22Rv1 (cell line): Measurements from ENCODE around the gene UBE2N.

Experiments used
- ZFX ChIP-seq: fragments of 450-650 bp; IDR thresholded peaks from 2 replicates; pipeline ENCODE4 v1.6.1; 2017; ENCODE audit warnings: antibody characterized with exemption, borderline replicate concordance
- TF ChIP-seq, protein P1 (sequence below): fragments of 450-650 bp; IDR thresholded peaks from 2 replicates; pipeline ENCODE4 v1.5.1; 2017; ENCODE audit warnings: mild to moderate bottlenecking

DNA sequence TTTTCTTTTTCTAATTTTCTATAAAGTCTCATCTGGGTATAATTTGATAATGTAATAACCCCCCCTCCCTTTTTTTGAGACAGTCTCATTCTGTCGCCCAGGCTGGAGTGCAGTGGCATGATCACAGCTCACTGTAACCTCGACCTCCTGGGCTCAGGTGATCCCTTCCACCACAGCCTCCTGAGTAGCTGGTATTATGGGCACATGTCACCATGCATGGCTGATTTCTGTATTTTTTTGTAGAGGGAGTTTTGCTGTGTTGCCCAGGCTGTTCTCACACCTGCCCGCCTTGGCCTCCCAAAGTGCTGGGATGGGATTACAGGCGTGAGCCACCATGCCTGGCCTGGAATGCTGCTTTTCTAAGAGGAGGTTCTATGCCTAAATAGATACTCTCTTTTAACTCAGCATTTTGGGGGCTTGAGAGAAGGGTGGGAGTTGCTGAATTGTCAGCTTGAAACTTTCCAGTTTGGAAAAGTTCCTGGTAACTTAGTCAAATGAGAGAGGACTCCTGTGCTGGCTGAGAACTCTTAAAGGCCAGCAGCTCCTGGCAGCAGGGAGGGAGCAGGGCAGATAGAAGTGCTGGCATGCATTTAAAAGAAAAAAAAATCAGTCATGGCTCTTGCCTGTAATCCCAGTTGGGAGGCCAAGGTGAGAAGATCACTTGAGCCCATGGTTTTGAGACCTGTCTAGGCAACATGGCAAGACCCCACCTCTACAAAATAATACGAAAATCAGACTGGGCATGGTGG lies 51.0 kb downstream of the UBE2N start:
- TF ChIP-seq, protein P1, sequence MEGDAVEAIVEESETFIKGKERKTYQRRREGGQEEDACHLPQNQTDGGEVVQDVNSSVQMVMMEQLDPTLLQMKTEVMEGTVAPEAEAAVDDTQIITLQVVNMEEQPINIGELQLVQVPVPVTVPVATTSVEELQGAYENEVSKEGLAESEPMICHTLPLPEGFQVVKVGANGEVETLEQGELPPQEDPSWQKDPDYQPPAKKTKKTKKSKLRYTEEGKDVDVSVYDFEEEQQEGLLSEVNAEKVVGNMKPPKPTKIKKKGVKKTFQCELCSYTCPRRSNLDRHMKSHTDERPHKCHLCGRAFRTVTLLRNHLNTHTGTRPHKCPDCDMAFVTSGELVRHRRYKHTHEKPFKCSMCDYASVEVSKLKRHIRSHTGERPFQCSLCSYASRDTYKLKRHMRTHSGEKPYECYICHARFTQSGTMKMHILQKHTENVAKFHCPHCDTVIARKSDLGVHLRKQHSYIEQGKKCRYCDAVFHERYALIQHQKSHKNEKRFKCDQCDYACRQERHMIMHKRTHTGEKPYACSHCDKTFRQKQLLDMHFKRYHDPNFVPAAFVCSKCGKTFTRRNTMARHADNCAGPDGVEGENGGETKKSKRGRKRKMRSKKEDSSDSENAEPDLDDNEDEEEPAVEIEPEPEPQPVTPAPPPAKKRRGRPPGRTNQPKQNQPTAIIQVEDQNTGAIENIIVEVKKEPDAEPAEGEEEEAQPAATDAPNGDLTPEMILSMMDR: no peak
- TF ChIP-seq ZFX: no peak
